Lung (tissue), 12 donors: Measurements from ENCODE around the gene SHTN1. TPM values are rescaled to one million over a fixed set of nuclear protein-coding genes. Genes with fewer than 3 reads are reported as not detected.

Experiments used
- ATAC-seq: fragments of 200-7000 bp; cut with Tn5 transposase; one replicate; pipeline ENCODE4 v1.9.1; 2020; ENCODE audit warnings: moderate number of reproducible peaks; ENCODE audit not compliant: insufficient read depth, low FRiP score
- DNase-seq, 3 donors: peaks; one replicate each; pipeline ENCODE4 v3.0.0-alpha.2; 2013 to 2017
- H3K27ac ChIP-seq, 2 donors: one replicate each; pipeline ENCODE4 v1.5.1; 2013; ENCODE audit warnings: mild to moderate bottlenecking in 2 of 2, moderate library complexity in 2 of 2, control low read depth in 1 of 2, inconsistent platforms in 1 of 2, low read depth in 1 of 2, low read length in 1 of 2
- H3K27me3 ChIP-seq, 3 donors: one replicate each; pipeline ENCODE4 v1.5.1; 2013; ENCODE audit warnings: low read length in 2 of 3; ENCODE audit not compliant: control insufficient read depth in 3 of 3, insufficient read depth in 3 of 3
- H3K36me3 ChIP-seq, 4 donors: one replicate each; pipeline ENCODE4 v1.5.1; 2013; ENCODE audit warnings: low read length in 4 of 4, mild to moderate bottlenecking in 1 of 4, moderate library complexity in 1 of 4; ENCODE audit not compliant: control insufficient read depth in 4 of 4, insufficient read depth in 4 of 4
- H3K4me1 ChIP-seq, 5 donors: one replicate each; pipeline ENCODE4 v1.5.1; 2013; ENCODE audit warnings: low read length in 5 of 5, mild to moderate bottlenecking in 2 of 5, moderate library complexity in 1 of 5; ENCODE audit not compliant: control insufficient read depth in 5 of 5, insufficient read depth in 5 of 5
- H3K4me3 ChIP-seq: one replicate; pipeline ENCODE4 v1.5.1; 2013; ENCODE audit warnings: mild to moderate bottlenecking, control low read depth, moderate library complexity
- H3K9ac ChIP-seq, 2 donors: one replicate each; pipeline ENCODE4 v1.5.1; 2013; ENCODE audit warnings: low read length in 2 of 2, control low read depth in 1 of 2; ENCODE audit not compliant: insufficient read depth in 1 of 2
- H3K9me3 ChIP-seq, 4 donors: one replicate each; pipeline ENCODE4 v1.5.1; 2013; ENCODE audit warnings: low read length in 3 of 4, mild to moderate bottlenecking in 1 of 4, moderate library complexity in 1 of 4; ENCODE audit not compliant: control insufficient read depth in 4 of 4, insufficient read depth in 3 of 4
- WGBS, 2 donors: extraction: QIAGEN DNeasy Blood & Tissue Kit; methylation state at CpG; one replicate each; pipeline ENCODE4 v1.1.7; 2013; 5-methylcytosine and 5-hydroxymethylcytosine counted together
- polyA plus RNA-seq, 2 donors: library from polyadenylated mRNA; stranded (reverse); fragments of 200-250 nt; gene quantifications; one replicate each; pipeline ENCODE4 v1.2.1, GENCODE V29; 2013
- total RNA-seq, 2 donors: library from RNA; depleted of rRNA in 1 of 2; stranded (reverse); fragments of >200 nt in 1 of 2; gene quantifications; one replicate each; pipeline ENCODE4 v1.2.1, GENCODE V29; 2014 to 2021
- TF ChIP-seq, protein P1 (sequence below): IDR thresholded peaks from 2 replicates; pipeline ENCODE4 v1.5.1; 2012; ENCODE audit warnings: mild to moderate bottlenecking; ENCODE audit errors: control extremely low read depth, extremely low read depth
- donor health status: control.
- donor health status: control.
- donor health status: Bipolar disorder and iron deficiency.
- donor health status: healthy.
- donor health status: DM: yes; HTN: yes; CAD: no.

The SHTN1 gene
- total and polyA plus RNA-seq, 4 donors, result 14.0 to 28.4 (median 16.7) TPM

- ATAC-seq (no peak), DNase-seq (no peak)
- TF ChIP-seq, protein P1, sequence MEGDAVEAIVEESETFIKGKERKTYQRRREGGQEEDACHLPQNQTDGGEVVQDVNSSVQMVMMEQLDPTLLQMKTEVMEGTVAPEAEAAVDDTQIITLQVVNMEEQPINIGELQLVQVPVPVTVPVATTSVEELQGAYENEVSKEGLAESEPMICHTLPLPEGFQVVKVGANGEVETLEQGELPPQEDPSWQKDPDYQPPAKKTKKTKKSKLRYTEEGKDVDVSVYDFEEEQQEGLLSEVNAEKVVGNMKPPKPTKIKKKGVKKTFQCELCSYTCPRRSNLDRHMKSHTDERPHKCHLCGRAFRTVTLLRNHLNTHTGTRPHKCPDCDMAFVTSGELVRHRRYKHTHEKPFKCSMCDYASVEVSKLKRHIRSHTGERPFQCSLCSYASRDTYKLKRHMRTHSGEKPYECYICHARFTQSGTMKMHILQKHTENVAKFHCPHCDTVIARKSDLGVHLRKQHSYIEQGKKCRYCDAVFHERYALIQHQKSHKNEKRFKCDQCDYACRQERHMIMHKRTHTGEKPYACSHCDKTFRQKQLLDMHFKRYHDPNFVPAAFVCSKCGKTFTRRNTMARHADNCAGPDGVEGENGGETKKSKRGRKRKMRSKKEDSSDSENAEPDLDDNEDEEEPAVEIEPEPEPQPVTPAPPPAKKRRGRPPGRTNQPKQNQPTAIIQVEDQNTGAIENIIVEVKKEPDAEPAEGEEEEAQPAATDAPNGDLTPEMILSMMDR, result no peak
- Histone ChIP-seq H3K9ac (no peak overlapping the region), H3K27ac (no peak overlapping the region), H3K4me3 (no peak overlapping the region), H3K4me1 (peaks cover 0 to 2% (median 0%) of the 10 kb centered on the region in 5 donors), H3K9me3 (peaks cover 0 to 1% (median 0%) of the 10 kb centered on the region in 4 donors), H3K27me3 (peaks cover 0 to 16% (median 5%) of the 10 kb centered on the region in 3 donors), H3K36me3 (no peaks in the 10 kb centered on the region)
- 59 to 68% methylated on average over 4 of the region's 4 CpGs for WGBS, 2 donors
These were observed 168.9 kb downstream of the SHTN1 start for GRCh38 chr10:116836083-116836482.

DNA sequence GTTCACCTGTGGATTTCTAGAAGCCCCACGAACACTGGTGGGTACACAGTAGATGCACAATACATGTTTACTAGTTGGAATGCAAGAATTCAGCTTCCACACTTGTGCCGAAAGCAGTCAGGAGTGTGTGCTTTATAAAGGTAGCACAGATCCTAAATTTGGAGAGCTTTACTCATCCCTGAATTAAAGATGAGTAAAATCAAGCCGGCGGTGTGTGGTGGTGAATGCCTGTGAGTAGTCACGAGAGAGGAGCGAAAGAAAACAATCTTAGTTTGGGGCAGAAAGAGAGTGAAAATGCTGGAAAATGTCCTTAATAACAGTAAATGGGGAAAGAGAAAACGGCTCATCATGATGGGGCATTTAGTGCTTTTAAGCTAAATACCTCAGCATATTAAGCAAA, 169.3 kb downstream of the SHTN1 start:
- TF ChIP-seq, protein P1, result no peak
- WGBS, 2 donors, result 73 to 83% methylated on average over 7 of the region's 7 CpGs
- no peak for DNase-seq
- Histone ChIP-seq H3K9me3 (peaks cover 0 to 1% (median 0%) of the 10 kb centered on the region in 4 donors), H3K27ac (no peak overlapping the region), H3K4me1 (peaks cover 0 to 2% (median 0%) of the 10 kb centered on the region in 5 donors), H3K4me3 (no peak overlapping the region), H3K9ac (no peak overlapping the region), H3K27me3 (peaks cover 0 to 16% (median under 1%) of the 10 kb centered on the region in 3 donors), H3K36me3 (no peaks in the 10 kb centered on the region)
- ATAC-seq, result no peak

DNA sequence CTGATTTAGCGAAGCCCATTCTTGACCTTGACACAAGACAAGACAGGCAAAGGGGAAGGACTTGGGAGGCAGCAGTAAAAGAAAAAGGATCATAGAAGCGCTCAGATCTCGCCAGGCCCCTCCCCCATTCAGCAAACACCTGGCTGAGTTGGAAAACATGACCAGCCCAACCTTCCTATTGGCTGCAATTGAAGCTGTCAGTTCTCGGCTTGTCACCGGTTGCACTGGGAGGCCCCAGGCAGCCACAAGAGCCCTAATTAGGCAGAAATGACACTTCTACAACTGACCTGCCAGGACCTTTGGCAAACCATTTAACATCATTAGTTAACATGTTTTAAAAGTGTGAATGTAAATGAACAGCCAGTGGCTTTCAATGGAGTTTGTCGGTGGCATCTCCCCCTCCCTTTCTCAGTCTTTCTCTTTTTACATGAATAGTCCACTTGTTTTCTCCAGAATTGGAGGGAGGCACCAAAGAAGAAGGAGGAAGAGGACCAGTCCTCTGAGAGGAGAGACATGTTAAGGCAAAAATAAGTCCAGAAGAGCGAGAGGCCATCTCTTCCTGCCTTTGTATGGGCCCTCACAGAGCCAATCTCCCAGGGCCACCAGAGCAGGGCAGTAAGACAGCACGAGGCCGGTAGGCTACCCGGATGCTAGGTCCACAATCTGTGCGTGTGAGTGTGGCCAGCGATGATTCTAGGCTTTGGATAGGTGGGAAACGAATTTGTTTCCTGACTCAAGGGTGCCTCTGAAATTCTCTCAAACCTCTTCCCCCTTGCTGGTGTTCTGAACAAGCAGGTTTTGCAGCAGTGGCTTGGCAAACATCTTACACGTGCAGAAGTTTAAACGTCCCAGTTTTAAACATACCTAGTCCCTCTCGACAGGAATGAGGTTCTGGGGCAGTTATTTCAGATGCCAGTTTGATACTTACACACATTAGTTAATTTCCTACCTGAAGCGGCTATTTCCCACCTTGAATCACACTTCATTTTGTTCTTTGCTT, 170.7 kb downstream of the SHTN1 start:
- peaks cover 0 to 1% (median 0%) of the 10 kb centered on the region in 4 donors for H3K9me3 ChIP-seq
- no peak overlapping the region for H3K9ac ChIP-seq
- H3K27ac ChIP-seq, result no peak overlapping the region
- ATAC-seq (no peak), DNase-seq (peak in 2 of 3 donors; percentile 23 to 71)
- no peaks in the 10 kb centered on the region for H3K36me3 ChIP-seq
- H3K27me3 ChIP-seq, result peaks cover 0 to 16% (median 0%) of the 10 kb centered on the region in 3 donors
- WGBS, 2 donors, result 69 to 71% methylated on average over 17 of the region's 17 CpGs
- peaks cover 0 to 2% (median 0%) of the 10 kb centered on the region in 5 donors for H3K4me1 ChIP-seq
- no peak overlapping the region for H3K4me3 ChIP-seq
- TF ChIP-seq, protein P1, result no peak
